GM12875 (cell line): ENCODE data around the gene IDS.
"Not testable (repeated sequence)": the region's sequence is repeated elsewhere in the genome, so short reads cannot be mapped to it uniquely, and the experiment has no call there.

Source experiments
- H3K4me3 ChIP-seq: one replicate; pipeline ENCODE4 v1.5.1; 2011; ENCODE audit warnings: low read depth, low read length, control low read depth
- TF ChIP-seq, protein P1 (sequence below): IDR thresholded peaks from 2 replicates; pipeline ENCODE4 v1.5.1; 2011; ENCODE audit warnings: low read depth, mild to moderate bottlenecking, control low read depth, inconsistent platforms, low read length, moderate library complexity, borderline replicate concordance; ENCODE audit not compliant: insufficient read depth

IDS gene

DNA sequence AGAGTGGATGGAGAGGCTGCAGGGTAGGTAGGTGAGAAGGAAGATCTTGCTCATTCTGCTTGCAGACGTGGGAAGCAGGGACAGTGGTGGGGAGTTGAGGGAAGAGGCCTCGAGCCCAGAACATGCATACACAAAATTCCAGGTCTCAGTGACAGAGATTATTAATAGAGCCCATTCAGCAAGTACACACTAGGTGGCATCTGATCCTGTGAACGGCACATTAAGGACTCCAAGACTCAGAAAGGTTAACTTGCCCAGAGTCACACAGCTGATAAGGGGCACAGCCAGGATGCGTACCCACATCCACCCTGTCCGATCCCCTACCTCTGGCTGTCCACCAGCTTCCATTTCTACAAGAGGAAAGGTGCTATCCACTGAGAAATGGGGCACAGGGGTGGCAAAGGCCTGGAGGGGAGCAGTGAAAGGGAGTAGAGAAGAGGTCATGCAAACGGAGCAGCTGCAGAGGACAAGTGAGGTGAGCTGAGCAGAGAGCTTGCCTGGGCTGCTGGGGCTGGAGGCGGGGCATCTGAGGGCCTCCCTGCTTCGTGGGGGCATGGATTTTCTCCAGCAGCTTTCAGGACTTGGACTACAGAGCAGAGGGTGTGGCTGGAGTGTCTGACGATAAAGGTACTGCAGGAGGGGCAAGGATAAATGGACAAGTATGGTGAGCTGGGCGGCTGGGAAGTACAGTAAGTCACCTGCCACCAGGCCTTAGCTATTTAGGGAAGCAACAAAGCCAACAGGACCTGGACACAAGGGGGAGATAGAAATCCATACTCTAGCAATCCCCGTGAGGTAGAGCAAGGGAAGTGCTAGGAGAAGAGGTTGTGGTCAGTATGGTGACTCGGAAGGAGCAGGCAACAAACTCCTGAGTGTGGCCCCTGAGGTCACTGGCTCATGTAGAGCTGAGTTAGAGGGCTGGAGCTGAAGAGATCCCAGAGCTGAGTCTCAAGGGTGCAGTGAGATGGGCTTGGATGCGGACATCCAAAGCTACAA lies 11.2 kb downstream of the IDS start:
- no peak overlapping the region for H3K4me3 ChIP-seq
- TF ChIP-seq, protein P1, sequence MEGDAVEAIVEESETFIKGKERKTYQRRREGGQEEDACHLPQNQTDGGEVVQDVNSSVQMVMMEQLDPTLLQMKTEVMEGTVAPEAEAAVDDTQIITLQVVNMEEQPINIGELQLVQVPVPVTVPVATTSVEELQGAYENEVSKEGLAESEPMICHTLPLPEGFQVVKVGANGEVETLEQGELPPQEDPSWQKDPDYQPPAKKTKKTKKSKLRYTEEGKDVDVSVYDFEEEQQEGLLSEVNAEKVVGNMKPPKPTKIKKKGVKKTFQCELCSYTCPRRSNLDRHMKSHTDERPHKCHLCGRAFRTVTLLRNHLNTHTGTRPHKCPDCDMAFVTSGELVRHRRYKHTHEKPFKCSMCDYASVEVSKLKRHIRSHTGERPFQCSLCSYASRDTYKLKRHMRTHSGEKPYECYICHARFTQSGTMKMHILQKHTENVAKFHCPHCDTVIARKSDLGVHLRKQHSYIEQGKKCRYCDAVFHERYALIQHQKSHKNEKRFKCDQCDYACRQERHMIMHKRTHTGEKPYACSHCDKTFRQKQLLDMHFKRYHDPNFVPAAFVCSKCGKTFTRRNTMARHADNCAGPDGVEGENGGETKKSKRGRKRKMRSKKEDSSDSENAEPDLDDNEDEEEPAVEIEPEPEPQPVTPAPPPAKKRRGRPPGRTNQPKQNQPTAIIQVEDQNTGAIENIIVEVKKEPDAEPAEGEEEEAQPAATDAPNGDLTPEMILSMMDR = no peak

DNA sequence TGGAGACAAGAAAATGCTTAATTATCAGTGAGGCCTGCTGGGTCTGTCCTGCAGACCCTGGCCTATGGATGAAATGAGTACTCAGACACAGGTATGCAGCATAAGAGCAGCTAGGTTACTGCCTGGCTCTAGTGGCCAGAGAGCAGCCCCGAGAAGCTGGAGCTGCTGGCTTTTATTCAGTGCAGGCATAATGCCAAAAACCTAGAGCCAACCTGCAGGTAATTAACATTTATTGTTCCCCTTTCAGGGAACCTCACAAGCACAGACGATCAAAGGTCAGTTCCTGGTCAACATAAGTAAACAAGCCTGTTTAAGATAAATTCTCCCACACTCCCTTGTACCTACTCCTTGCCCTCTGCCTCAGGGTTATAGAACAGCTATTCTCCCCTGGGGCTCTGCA lies 13.3 kb downstream of the IDS start:
- TF ChIP-seq, protein P1 = no peak
- H3K4me3 ChIP-seq = no peak overlapping the region

DNA sequence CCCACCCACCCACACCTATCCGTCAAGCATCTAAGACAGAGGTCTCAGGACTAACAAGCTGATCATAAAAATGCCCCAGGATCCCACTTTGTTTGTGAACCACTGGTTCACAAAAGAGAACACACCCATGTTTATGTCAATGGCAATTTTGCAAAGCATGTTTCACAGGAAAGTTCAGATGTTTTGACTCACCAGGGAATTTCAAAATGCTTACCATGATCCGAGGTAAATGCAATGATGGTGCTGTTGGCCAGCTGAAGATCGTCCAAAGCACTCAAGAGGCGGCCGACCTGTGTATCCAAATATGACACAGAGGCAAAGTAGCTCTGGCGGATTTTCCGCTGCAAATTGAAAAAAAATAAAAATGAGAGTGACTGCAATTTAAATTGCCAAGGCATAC lies 15.0 kb downstream of the IDS start:
- TF ChIP-seq, protein P1 = no peak

DNA sequence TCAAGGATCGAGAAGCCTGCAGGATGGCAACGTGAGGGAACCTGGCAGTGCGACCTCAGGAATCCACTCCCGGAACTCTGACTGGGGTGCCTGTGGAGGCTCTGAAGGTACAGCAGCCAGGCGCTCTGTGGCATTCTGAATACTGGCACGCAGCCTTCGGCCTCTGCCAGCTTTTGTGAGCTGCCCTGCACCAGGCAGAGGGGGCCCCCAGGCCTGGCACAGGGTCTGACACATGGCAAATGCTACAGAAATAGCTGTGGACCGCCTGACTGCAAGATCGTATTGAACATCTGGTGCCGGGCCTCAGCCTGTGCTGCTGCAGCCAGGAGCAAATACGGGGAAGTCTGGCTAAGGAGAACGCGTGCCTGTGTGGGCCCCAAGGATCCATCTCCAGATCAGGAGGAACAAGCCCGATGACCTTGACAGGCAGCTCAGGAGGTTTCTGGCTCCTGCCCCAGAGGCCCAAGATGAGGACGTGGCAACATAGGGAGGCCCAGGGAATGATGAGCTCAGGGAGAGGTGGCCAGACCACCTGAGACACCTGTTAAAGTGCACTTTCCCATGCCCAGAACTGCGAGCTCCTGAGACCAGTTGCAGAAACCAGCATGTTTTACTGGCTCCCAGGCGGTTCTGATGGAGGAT lies 16.6 kb downstream of the IDS start:
- H3K4me3 ChIP-seq = not testable (repeated sequence)

More for the DNA sequence above, 15.0 kb downstream of the IDS start:
- no peak overlapping the region for H3K4me3 ChIP-seq

DNA sequence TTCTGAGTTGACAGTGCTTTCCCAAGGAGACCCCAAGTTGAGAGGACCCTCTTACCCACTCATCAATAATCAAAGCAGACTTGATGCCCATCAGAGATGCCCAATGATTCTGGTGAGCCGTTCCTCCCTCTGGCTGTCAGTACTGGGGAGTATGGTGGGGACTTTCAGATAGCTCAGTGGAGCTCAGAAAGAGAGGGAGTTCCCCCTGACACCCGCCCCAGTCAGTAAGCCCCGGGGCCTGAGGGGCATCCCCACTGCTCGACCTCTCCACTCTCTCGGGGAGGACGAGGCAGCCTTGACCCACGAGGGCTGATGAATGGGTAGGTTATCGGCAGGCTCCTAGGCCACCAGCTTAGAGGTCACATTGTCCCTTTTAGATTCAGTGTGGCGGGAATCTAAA lies 17.1 kb downstream of the IDS start:
- H3K4me3 ChIP-seq = not testable (repeated sequence)

DNA sequence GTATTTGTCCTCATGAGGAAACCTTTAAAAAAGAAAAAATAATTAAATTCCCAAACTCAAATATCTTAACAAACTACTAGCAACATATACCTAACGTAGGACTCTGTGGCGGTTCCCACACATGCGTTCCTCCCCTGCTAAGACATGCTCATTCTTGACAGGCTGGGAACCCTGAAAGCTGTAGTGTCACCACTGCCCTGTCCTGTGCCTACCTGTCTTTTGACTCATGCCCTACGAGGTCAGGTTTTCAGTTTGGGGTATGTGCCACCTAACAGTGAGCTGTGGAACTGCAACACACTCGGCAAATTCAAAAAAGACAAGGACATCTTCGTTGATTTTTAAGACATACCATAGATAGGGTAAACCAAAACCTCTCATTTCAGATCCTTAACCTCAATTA lies 17.8 kb downstream of the IDS start:
- TF ChIP-seq, protein P1 = peak; percentile 23; the same call in 1 of the 2 replicates
- no peak overlapping the region for H3K4me3 ChIP-seq

DNA sequence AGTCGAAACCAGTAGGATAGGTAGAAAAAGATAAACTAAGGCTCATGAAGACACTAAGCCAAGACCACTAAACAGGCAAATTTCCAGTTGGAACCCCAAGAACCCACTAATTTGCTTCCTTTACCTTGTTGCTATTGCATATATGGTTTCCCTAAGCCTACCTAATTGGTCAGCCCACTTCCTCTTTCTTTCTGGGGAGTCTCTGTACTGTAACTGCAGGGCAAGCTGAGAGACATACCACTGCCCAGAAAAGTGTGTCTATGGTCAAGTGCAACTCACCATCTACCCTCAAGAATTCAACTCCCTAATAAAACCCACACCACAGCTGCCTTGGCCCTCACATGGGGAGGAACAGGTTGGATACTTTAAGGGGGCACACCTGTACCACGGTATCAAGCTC lies 28.6 kb downstream of the IDS start:
- TF ChIP-seq, protein P1 = no peak
- no peak overlapping the region for H3K4me3 ChIP-seq

DNA sequence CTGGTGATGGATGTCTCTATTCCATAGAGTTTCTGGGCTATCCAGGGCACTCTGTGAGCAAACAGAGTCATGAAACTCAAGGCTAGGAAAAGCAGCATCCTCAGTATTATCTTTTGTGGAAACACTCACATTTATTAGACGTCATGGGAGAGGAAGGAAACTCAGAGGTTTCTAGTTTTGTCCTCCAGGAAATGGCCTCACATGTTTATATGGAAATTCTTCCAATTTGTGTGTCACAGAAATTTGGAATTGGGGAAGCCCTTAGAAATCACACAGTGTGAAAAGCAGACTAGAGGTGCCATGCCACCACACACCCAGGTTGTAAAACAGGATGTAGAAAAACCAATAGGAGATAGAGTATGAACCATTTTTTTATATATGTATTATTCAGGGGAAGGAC lies 31.1 kb downstream of the IDS start:
- TF ChIP-seq, protein P1 = no peak
- H3K4me3 ChIP-seq = no peak overlapping the region
